Stomach (tissue), 9 donors: ENCODE data around the gene TDRKH. TPM values are rescaled to one million over a fixed set of nuclear protein-coding genes. Genes with fewer than 3 reads are reported as not detected.

Experiments
- DNase-seq, 2 donors: peaks; one replicate each; pipeline versions ENCODE4 v3.0.0 to v3.0.0-alpha.2; 2013 to 2019
- H3K27ac ChIP-seq, 5 donors: fragments of 200-600 bp in 4 of 5; sonication (generic) in 4 of 5; one replicate each; pipeline ENCODE4 v1.5.1; 2013 to 2019; ENCODE audit warnings: mild to moderate bottlenecking in 1 of 5, moderate library complexity in 1 of 5
- H3K27me3 ChIP-seq, 3 donors: fragments of 200-600 bp; sonication (generic); one replicate each; pipeline ENCODE4 v1.5.1; 2017 to 2019; ENCODE audit warnings: mixed run types in 1 of 3
- H3K36me3 ChIP-seq, 4 donors: fragments of 200-600 bp; sonication (generic); 1 replicate in 3 of 4; 2 replicates in 1 of 4; pipeline ENCODE4 v1.5.1; 2016 to 2019
- H3K4me1 ChIP-seq, 4 donors: fragments of 200-600 bp; sonication (generic); one replicate each; pipeline ENCODE4 v1.5.1; 2016 to 2019
- H3K4me3 ChIP-seq, 4 donors: fragments of 200-600 bp; sonication (generic) in 3 of 4; one replicate each; pipeline ENCODE4 v1.5.1; 2016 to 2019; ENCODE audit warnings: mild to moderate bottlenecking in 1 of 4
- H3K9me3 ChIP-seq, 4 donors: fragments of 200-600 bp; sonication (generic); one replicate each; pipeline ENCODE4 v1.5.1; 2016 to 2019
- CTCF ChIP-seq, 7 experiments: fragments of 450-650 bp in 4 of 7; fragments of 200-600 bp in 3 of 7; sonication (generic) in 3 of 7; IDR thresholded peaks; one replicate each; pipeline ENCODE4 v1.5.1; 2016 to 2019; ENCODE audit warnings: antibody characterized with exemption in 7 of 7, control low read depth in 2 of 7, mild to moderate bottlenecking in 1 of 7
- EP300 ChIP-seq: sonication (generic); formaldehyde crosslinking; IDR thresholded peaks from one replicate; pipeline ENCODE4 v1.6.1; 2017; ENCODE audit warnings: antibody characterized with exemption
- POLR2A ChIP-seq, 4 donors: fragments of 450-650 bp; IDR thresholded peaks; one replicate each; pipeline ENCODE4 v1.6.1; 2016; ENCODE audit warnings: antibody characterized with exemption in 4 of 4, control low read depth in 2 of 4, mild to moderate bottlenecking in 1 of 4, moderate library complexity in 1 of 4
- POLR2AphosphoS5 ChIP-seq, 3 donors: sonication (generic); formaldehyde crosslinking; IDR thresholded peaks; one replicate each; pipeline ENCODE4 v1.6.1; 2016; ENCODE audit warnings: antibody characterized with exemption in 3 of 3
- WGBS, 5 donors: extraction: QIAGEN DNeasy Blood & Tissue Kit in 3 of 5; methylation state at CpG; one replicate each; pipeline versions ENCODE4 v1.1.5 to v1.1.7; 2013 to 2018; 5-methylcytosine and 5-hydroxymethylcytosine counted together
- intact Hi-C: fragments of 100-400 bp; cut with DNase I; formaldehyde crosslinking; loops from one replicate; pipeline ENCODE4 v1.15.1; 2023; ENCODE audit warnings: low total_unique reads
- polyA plus RNA-seq, 3 donors: library from polyadenylated mRNA; stranded (reverse); fragments of 200-250 nt; gene quantifications; one replicate each; pipeline ENCODE4 v1.2.3, GENCODE V29; 2013
- total RNA-seq, 5 donors: library from RNA; depleted of rRNA; stranded (reverse); fragments of >200 nt; gene quantifications; one replicate each; pipeline versions ENCODE4 v1.1.0 to v1.2.3, GENCODE V29; 2014 to 2016
- donor health status: healthy with polysubstance abuse.
- donor health status: Bipolar disorder and iron deficiency.
- donor health status: healthy.

Gene TDRKH
- total and polyA plus RNA-seq, 8 donors: 0.29 to 30.4 (median 2.5) TPM

GRCh38 chr1:151814971-151815545 lies 24.8 kb upstream of the TDRKH start:
- Histone ChIP-seq H3K36me3 (peaks cover 0 to 52% (median 33%) of the 10 kb centered on the region in 4 donors), H3K9me3 (no peaks in the 10 kb centered on the region), H3K4me3 (no peak overlapping the region), H3K27me3 (no peaks in the 10 kb centered on the region), H3K4me1 (peaks cover 0 to 13% (median 0%) of the 10 kb centered on the region in 4 donors), H3K27ac (no peak overlapping the region)
- intact Hi-C loops: no loop called here
- TF ChIP-seq POLR2A (IDR thresholded peaks at IDR 0.05): no peak
- no peak for DNase-seq
- WGBS, 5 donors: 83 to 93% (median 91%) methylated on average over 5 to 8 of the region's 8 CpGs

GRCh38 chr1:151814426-151814825 lies 24.1 kb upstream of the TDRKH start:
- H3K9me3 ChIP-seq: no peaks in the 10 kb centered on the region
- no peak overlapping the region for H3K4me3 ChIP-seq
- no peak for TF ChIP-seq CTCF (IDR thresholded peaks at IDR 0.05)
- TF ChIP-seq EP300: no peak
- WGBS, 5 donors: 82 to 88% (median 85%) methylated on average over 15 of the region's 15 CpGs
- no peak for DNase-seq
- no peak overlapping the region for H3K27ac ChIP-seq
- no peaks in the 10 kb centered on the region for H3K27me3 ChIP-seq
- intact Hi-C loops: no loop called here
- peaks cover 0 to 52% (median 33%) of the 10 kb centered on the region in 4 donors for H3K36me3 ChIP-seq
- H3K4me1 ChIP-seq: peaks cover 0 to 7% (median 0%) of the 10 kb centered on the region in 4 donors

- Histone ChIP-seq H3K27me3 (no peaks in the 10 kb centered on the region), H3K36me3 (peaks cover 0 to 57% (median 33%) of the 10 kb centered on the region in 4 donors), H3K4me3 (no peak overlapping the region), H3K4me1 (peaks cover 0 to 7% (median 0%) of the 10 kb centered on the region in 4 donors), H3K27ac (no peak overlapping the region), H3K9me3 (no peaks in the 10 kb centered on the region)
- WGBS, 5 donors: 82 to 88% (median 86%) methylated on average over 12 of the region's 12 CpGs
- TF ChIP-seq POLR2A (IDR thresholded peaks at IDR 0.05): no peak
- no peak for TF ChIP-seq EP300
- no peak for TF ChIP-seq POLR2AphosphoS5 (IDR thresholded peaks at IDR 0.05)
- TF ChIP-seq CTCF (IDR thresholded peaks at IDR 0.05): no peak
- no peak for DNase-seq
- intact Hi-C loops: no loop called here
These were observed 23.1 kb upstream of the TDRKH start for GRCh38 chr1:151813271-151813977.

- intact Hi-C loops: no loop called here
- WGBS, 5 donors: 84 to 94% (median 87%) methylated on average over 9 of the region's 9 CpGs
- Histone ChIP-seq H3K36me3 (peaks cover 0 to 64% (median 36%) of the 10 kb centered on the region in 4 donors), H3K9me3 (no peaks in the 10 kb centered on the region), H3K27ac (no peak overlapping the region), H3K27me3 (peaks cover 0 to 9% (median 0%) of the 10 kb centered on the region in 3 donors), H3K4me1 (peaks cover 0 to 7% (median 0%) of the 10 kb centered on the region in 4 donors), H3K4me3 (no peak overlapping the region)
- DNase-seq: no peak
- TF ChIP-seq POLR2AphosphoS5 (IDR thresholded peaks at IDR 0.05) (no peak), EP300 (no peak), CTCF (IDR thresholded peaks at IDR 0.05) (no peak), POLR2A (IDR thresholded peaks at IDR 0.05) (no peak)
These were observed 20.9 kb upstream of the TDRKH start for GRCh38 chr1:151811181-151811580.
